GM12878 (cell line): ENCODE data around the gene ENAH.

Source experiments
- CTCF ChIP-seq, 3 experiments: IDR thresholded peaks in 2 of 3; conservative IDR thresholded peaks in 1 of 3; 2 replicates each; pipeline ENCODE4 v1.5.1; 2011; ENCODE audit warnings: low read depth in 3 of 3, low read length in 3 of 3, mild to moderate bottlenecking in 3 of 3, control low read depth in 2 of 3, moderate library complexity in 2 of 3, inconsistent platforms in 1 of 3, mixed read lengths in 1 of 3; ENCODE audit not compliant: control insufficient read depth in 2 of 3, insufficient read depth in 1 of 3; ENCODE audit errors: extremely low read depth in 1 of 3
- RFX5 ChIP-seq: IDR thresholded peaks from 2 replicates; pipeline ENCODE4 v1.6.1; 2011; ENCODE audit warnings: low read depth, low read length, improper control_type of control experiment
- ZNF24 ChIP-seq: fragments of 450-650 bp; IDR thresholded peaks from 2 replicates; pipeline ENCODE4 v1.6.1; 2017; ENCODE audit warnings: antibody characterized with exemption, mild to moderate bottlenecking

GRCh38 chr1:225650179-225650578 is 2.7 kb downstream of the ENAH start:
- TF ChIP-seq ZNF24 (no peak), CTCF (IDR thresholded peaks at IDR 0.05 in 2 of 3, conservative IDR thresholded peaks at IDR 0.05 in 1 of 3; ENCODE audit: control insufficient read depth in 2 of 3, extremely low read depth in 1 of 3, insufficient read depth in 1 of 3, low read depth in 3 of 3, low read length in 3 of 3) (no peak), RFX5 (no peak)
